Neuronal stem cell (in vitro differentiated cells): ENCODE data around the gene RINT1.
"Not testable (repeated sequence)": the region's sequence is repeated elsewhere in the genome, so short reads cannot be mapped to it uniquely, and the experiment has no call there.

Experiments
- DNase-seq: peaks from one replicate; pipeline ENCODE4 v3.0.0-alpha.2; 2013; ENCODE audit warnings: low spot score
- H2AFZ ChIP-seq: one replicate; pipeline ENCODE4 v1.6.1; 2013; ENCODE audit warnings: mild to moderate bottlenecking, low read length, inconsistent platforms
- H2AK5ac ChIP-seq: 2 replicates; pipeline ENCODE4 v1.6.1; 2013; ENCODE audit warnings: low read depth, mild to moderate bottlenecking, inconsistent platforms, low read length, moderate library complexity, mixed read lengths
- H2BK120ac ChIP-seq: 2 replicates; pipeline ENCODE4 v1.6.1; 2013; ENCODE audit warnings: low read depth, mild to moderate bottlenecking, inconsistent platforms, low read length, moderate library complexity, mixed read lengths
- H2BK12ac ChIP-seq: one replicate; pipeline ENCODE4 v1.6.1; 2013; ENCODE audit warnings: low read length, inconsistent platforms
- H2BK15ac ChIP-seq: 2 replicates; pipeline ENCODE4 v1.6.1; 2013; ENCODE audit warnings: mild to moderate bottlenecking, low read length, inconsistent platforms, mixed read lengths
- H2BK5ac ChIP-seq: one replicate; pipeline ENCODE4 v1.6.1; 2013; ENCODE audit warnings: inconsistent platforms, mild to moderate bottlenecking, low read length, moderate library complexity
- H3K14ac ChIP-seq: one replicate; pipeline ENCODE4 v1.6.1; 2013; ENCODE audit warnings: low read length, inconsistent platforms
- H3K18ac ChIP-seq: 2 replicates; pipeline ENCODE4 v1.6.1; 2013; ENCODE audit warnings: low read length, inconsistent platforms
- H3K23ac ChIP-seq: 2 replicates; pipeline ENCODE4 v1.6.1; 2013; ENCODE audit warnings: low read depth, mild to moderate bottlenecking, mixed read lengths, low read length, inconsistent platforms; ENCODE audit not compliant: poor library complexity
- H3K27ac ChIP-seq: replicated peaks from 3 replicates; pipeline ENCODE4 v1.5.1; 2013; ENCODE audit warnings: low read length, inconsistent platforms
- H3K27me3 ChIP-seq, 3 experiments: 2 replicates each; pipeline ENCODE4 v1.6.1; 2013; ENCODE audit warnings: low read length in 3 of 3, mild to moderate bottlenecking in 2 of 3, inconsistent platforms in 1 of 3, low read depth in 1 of 3, mixed read lengths in 1 of 3, moderate library complexity in 1 of 3; ENCODE audit not compliant: control insufficient read depth in 3 of 3, insufficient read depth in 3 of 3
- H3K36me3 ChIP-seq, 2 donors: replicated peaks in 1 of 2; 2 replicates each; pipeline ENCODE4 v1.6.1; 2013; ENCODE audit warnings: low read length in 2 of 2; ENCODE audit not compliant: control insufficient read depth in 2 of 2, insufficient read depth in 2 of 2
- H3K4ac ChIP-seq: 2 replicates; pipeline ENCODE4 v1.6.1; 2013; ENCODE audit warnings: inconsistent platforms, mild to moderate bottlenecking, low read length, moderate library complexity
- H3K4me1 ChIP-seq, 2 donors: 1 replicate in 1 of 2; 2 replicates in 1 of 2; pipeline ENCODE4 v1.6.1; 2013; ENCODE audit warnings: low read length in 2 of 2, low read depth in 1 of 2; ENCODE audit not compliant: control insufficient read depth in 2 of 2, insufficient read depth in 1 of 2
- H3K4me2 ChIP-seq: one replicate; pipeline ENCODE4 v1.6.1; 2013; ENCODE audit warnings: mild to moderate bottlenecking, low read length, inconsistent platforms; ENCODE audit not compliant: insufficient read depth, poor library complexity, severe bottlenecking
- H3K4me3 ChIP-seq, 2 donors: 2 replicates each; pipeline ENCODE4 v1.5.1; 2013; ENCODE audit warnings: low read length in 2 of 2, mild to moderate bottlenecking in 2 of 2, inconsistent platforms in 1 of 2, moderate library complexity in 1 of 2
- H3K79me1 ChIP-seq: one replicate; pipeline ENCODE4 v1.6.1; 2013; ENCODE audit warnings: low read depth, mild to moderate bottlenecking, inconsistent platforms, low read length, moderate library complexity
- H3K9ac ChIP-seq: one replicate; pipeline ENCODE4 v1.6.1; 2013; ENCODE audit warnings: mild to moderate bottlenecking, low read depth, low read length, inconsistent platforms; ENCODE audit not compliant: poor library complexity
- H3K9me3 ChIP-seq, 2 donors: replicated peaks in 1 of 2; 2 replicates each; pipeline versions ENCODE3 to v1.6.1; 2013; ENCODE audit warnings: low read length in 2 of 2, mild to moderate bottlenecking in 2 of 2, inconsistent platforms in 1 of 2, low read depth in 1 of 2, mixed read lengths in 1 of 2, moderate library complexity in 1 of 2; ENCODE audit not compliant: control insufficient read depth in 2 of 2, insufficient read depth in 1 of 2
- H4K8ac ChIP-seq: one replicate; pipeline ENCODE4 v1.6.1; 2013; ENCODE audit warnings: low read depth, mild to moderate bottlenecking, inconsistent platforms, low read length, moderate library complexity
- H4K91ac ChIP-seq: one replicate; pipeline ENCODE4 v1.6.1; 2013; ENCODE audit warnings: low read length, low read depth, mild to moderate bottlenecking, inconsistent platforms; ENCODE audit not compliant: poor library complexity
- WGBS, 2 donors: extraction: QIAGEN DNeasy Blood & Tissue Kit; methylation state at CpG; one replicate each; pipeline ENCODE4 v1.1.7; 2013; ENCODE audit warnings: missing lambda C conversion rate in 2 of 2, mixed read lengths in 1 of 2; ENCODE audit not compliant: insufficient read length in 2 of 2, insufficient replicate concordance in 1 of 2; ENCODE audit errors: extremely low coverage in 2 of 2; 5-methylcytosine and 5-hydroxymethylcytosine counted together

The RINT1 gene

DNA sequence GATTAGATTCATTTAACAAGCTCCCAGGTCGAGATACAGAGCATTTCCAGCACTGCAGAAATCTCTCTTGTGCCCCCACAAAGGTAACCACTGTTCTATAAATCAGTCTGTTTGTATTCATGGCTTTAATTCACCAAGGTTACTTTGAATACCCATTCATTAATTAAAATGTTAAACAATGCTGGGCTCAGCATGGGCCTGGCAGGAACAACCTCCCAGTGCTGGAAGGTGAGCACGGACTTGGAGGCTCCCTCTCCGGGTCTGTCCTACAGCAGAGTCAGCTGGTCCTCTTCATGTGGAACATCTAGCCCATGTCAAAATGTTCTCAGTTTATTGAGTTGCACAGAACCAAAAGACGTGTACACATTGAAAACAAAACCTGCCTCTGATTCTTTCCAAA is 64.9 kb downstream of the RINT1 start:
- no peak overlapping the region for H3K4me2 ChIP-seq
- DNase-seq = no peak
- no CpG with 5 or more reads among the region's 4 CpGs for WGBS, 2 donors

DNA sequence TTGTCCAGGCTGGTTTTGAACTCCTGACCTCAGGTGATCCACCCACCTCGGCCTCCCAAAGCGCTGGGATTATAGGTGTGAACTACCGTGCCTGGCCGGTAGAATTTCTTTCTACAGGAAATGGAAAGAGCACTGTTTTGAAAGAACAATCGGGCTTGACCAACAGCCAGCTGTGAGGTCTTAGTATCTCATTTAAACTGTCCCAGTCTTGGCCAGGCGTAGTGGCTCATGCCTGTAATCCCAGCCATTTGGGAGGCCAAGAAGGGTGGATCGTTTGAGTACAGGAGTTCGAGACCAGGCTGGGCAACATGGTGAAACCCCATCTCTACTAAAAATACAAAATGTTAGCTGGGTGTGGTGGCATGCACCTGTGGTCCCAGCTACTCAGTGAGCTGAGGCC is 67.1 kb downstream of the RINT1 start:
- not testable (repeated sequence) for H3K27me3 ChIP-seq, H2BK5ac ChIP-seq, H2BK15ac ChIP-seq, H3K4me3 ChIP-seq, H4K8ac ChIP-seq, H2AK5ac ChIP-seq, H3K9ac ChIP-seq, DNase-seq, H3K36me3 ChIP-seq, H3K18ac ChIP-seq, H4K91ac ChIP-seq, H3K14ac ChIP-seq, H3K4me1 ChIP-seq, H2BK12ac ChIP-seq, H2BK120ac ChIP-seq, H2AFZ ChIP-seq, H3K23ac ChIP-seq, H3K9me3 ChIP-seq, H3K4ac ChIP-seq, H3K4me2 ChIP-seq, H3K27ac ChIP-seq, H3K79me1 ChIP-seq
- no CpG with 5 or more reads among the region's 8 CpGs for WGBS, 2 donors

More for the DNA sequence above, 64.9 kb downstream of the RINT1 start:
- H2BK12ac ChIP-seq = no peak overlapping the region
- H3K9me3 ChIP-seq = no peaks in the 10 kb centered on the region
- H2BK5ac ChIP-seq = no peak overlapping the region
- H3K14ac ChIP-seq = no peak overlapping the region
- H3K18ac ChIP-seq = no peak overlapping the region
- no peak overlapping the region for H4K8ac ChIP-seq
- H3K4ac ChIP-seq = no peak overlapping the region
- no peaks in the 10 kb centered on the region for H3K27me3 ChIP-seq
- H2BK15ac ChIP-seq = no peak overlapping the region
- no peak overlapping the region for H4K91ac ChIP-seq
- H3K9ac ChIP-seq = no peak overlapping the region
- no peaks in the 10 kb centered on the region for H3K4me1 ChIP-seq
- H3K27ac ChIP-seq = no peak overlapping the region
- H2BK120ac ChIP-seq = no peak overlapping the region
- no peaks in the 10 kb centered on the region for H3K79me1 ChIP-seq
- H3K23ac ChIP-seq = no peak overlapping the region
- no peak overlapping the region for H3K4me3 ChIP-seq
- no peak overlapping the region for H2AK5ac ChIP-seq
- no peaks in the 10 kb centered on the region for H3K36me3 ChIP-seq
- H2AFZ ChIP-seq = peak overlapping the region; percentile 30

DNA sequence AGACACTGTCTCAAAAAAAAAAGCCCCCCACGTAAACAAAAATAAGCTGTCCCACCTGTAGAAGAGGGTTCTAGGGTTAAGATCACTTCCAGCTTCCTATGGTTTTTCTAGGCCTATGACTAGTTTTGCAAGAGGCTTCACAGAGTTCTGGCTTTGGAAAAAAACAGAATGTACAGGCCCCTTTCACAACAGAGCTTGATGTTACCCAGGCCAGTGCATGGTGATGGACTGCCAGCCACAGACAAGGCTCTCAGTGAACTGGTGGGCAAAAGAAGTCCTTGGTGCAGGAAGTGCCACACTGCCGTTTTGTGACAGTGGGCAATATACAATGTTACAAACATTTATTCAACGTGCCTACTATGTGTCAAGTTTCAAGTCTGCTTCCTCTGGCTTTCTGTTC is 67.5 kb downstream of the RINT1 start:
- no peak overlapping the region for H2BK120ac ChIP-seq
- H3K79me1 ChIP-seq = no peaks in the 10 kb centered on the region
- no peak overlapping the region for H4K8ac ChIP-seq
- no peak overlapping the region for H2AK5ac ChIP-seq
- no peaks in the 10 kb centered on the region for H3K9me3 ChIP-seq
- no peaks in the 10 kb centered on the region for H3K27me3 ChIP-seq
- H3K14ac ChIP-seq = no peak overlapping the region
- no peak overlapping the region for H3K9ac ChIP-seq
- no peak overlapping the region for H3K4me3 ChIP-seq
- no CpG with 5 or more reads among the region's 3 CpGs for WGBS, 2 donors
- no peak overlapping the region for H3K18ac ChIP-seq
- no peak overlapping the region for H4K91ac ChIP-seq
- no peaks in the 10 kb centered on the region for H3K36me3 ChIP-seq
- no peaks in the 10 kb centered on the region for H3K4me1 ChIP-seq
- no peak for DNase-seq
- no peak overlapping the region for H2BK5ac ChIP-seq
- no peak overlapping the region for H2BK12ac ChIP-seq
- H2AFZ ChIP-seq = no peak overlapping the region
- no peak overlapping the region for H3K23ac ChIP-seq
- no peak overlapping the region for H3K27ac ChIP-seq
- H3K4me2 ChIP-seq = no peak overlapping the region
- no peak overlapping the region for H3K4ac ChIP-seq
- H2BK15ac ChIP-seq = no peak overlapping the region

DNA sequence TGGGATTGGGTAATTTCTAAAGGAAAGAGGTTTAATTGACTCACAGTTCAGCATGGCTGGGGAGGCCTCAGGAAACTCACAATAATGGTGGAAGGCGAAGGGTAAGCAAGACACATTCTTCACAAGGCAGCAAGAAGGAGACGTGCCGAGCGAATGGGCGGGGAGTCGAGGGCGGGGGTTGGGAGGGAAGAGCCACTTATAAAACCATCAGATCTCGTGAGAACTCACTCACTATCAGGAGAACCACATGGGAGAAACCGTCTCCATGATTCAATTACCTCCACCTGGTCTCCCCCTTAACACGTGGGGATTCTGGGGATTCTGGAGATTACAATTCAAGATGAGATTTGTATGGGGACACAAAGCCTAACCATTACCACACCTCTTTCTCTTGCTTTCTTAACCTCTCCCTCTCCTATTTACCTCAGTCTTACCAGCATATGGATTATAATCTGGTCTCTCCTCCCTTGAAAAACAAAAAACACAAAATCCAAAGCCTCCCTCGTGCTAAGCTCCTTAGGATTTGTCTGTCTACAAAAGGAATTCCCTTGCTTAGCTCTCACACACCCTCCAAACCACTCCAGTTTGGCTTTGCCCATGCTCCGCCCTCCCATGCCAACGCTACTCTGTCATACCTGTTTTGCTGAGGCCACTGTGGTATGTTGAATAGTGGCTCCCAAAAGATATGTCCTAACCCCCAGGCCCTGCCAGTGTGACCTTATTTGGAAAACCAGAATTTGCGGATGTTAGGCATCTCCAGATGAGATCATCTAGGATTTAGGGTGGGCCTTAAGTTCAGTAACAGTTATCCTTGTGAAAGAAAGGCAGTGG is 68.9 kb downstream of the RINT1 start:
- H3K14ac ChIP-seq = no peak overlapping the region
- H3K4ac ChIP-seq = no peak overlapping the region
- H3K79me1 ChIP-seq = no peaks in the 10 kb centered on the region
- H4K91ac ChIP-seq = no peak overlapping the region
- no peak overlapping the region for H2BK5ac ChIP-seq
- no peak overlapping the region for H3K23ac ChIP-seq
- H2AK5ac ChIP-seq = no peak overlapping the region
- H3K4me3 ChIP-seq = no peak overlapping the region
- no peaks in the 10 kb centered on the region for H3K36me3 ChIP-seq
- H3K4me2 ChIP-seq = no peak overlapping the region
- DNase-seq = no peak
- H2BK120ac ChIP-seq = no peak overlapping the region
- H3K9ac ChIP-seq = no peak overlapping the region
- no peak overlapping the region for H2AFZ ChIP-seq
- no peaks in the 10 kb centered on the region for H3K9me3 ChIP-seq
- no peak overlapping the region for H3K27ac ChIP-seq
- H4K8ac ChIP-seq = no peak overlapping the region
- no peaks in the 10 kb centered on the region for H3K27me3 ChIP-seq
- no peak overlapping the region for H2BK15ac ChIP-seq
- no CpG with 5 or more reads among the region's 14 CpGs for WGBS, 2 donors
- H2BK12ac ChIP-seq = no peak overlapping the region
- no peak overlapping the region for H3K18ac ChIP-seq
- H3K4me1 ChIP-seq = no peaks in the 10 kb centered on the region
